NT2/D1 (cell line): Measurements from ENCODE around the gene ACKR3.

Source experiments
- SUZ12 ChIP-seq: IDR thresholded peaks from 2 replicates; pipeline ENCODE4 v1.6.1; 2011; ENCODE audit not compliant: insufficient read length, insufficient read depth; ENCODE audit errors: extremely low read depth
- YY1 ChIP-seq: IDR thresholded peaks from 2 replicates; pipeline ENCODE4 v1.6.1; 2011; ENCODE audit not compliant: insufficient read length, insufficient read depth
- ZNF274 ChIP-seq: IDR thresholded peaks from 2 replicates; pipeline ENCODE4 v1.6.1; 2011; ENCODE audit warnings: mild to moderate bottlenecking, low read depth, low read length

GRCh38 chr2:236616624-236617023 lies 47.0 kb downstream of the ACKR3 start:
- TF ChIP-seq YY1 (no peak), SUZ12 (no peak), ZNF274 (no peak)
